NCI-H774 (cell line): ENCODE results near the gene RAB11A.

Experiments used
- DNase-seq: peaks from one replicate; lab custom pipeline; 2025; lab: John Stamatoyannopoulos, UW

Gene RAB11A

DNA sequence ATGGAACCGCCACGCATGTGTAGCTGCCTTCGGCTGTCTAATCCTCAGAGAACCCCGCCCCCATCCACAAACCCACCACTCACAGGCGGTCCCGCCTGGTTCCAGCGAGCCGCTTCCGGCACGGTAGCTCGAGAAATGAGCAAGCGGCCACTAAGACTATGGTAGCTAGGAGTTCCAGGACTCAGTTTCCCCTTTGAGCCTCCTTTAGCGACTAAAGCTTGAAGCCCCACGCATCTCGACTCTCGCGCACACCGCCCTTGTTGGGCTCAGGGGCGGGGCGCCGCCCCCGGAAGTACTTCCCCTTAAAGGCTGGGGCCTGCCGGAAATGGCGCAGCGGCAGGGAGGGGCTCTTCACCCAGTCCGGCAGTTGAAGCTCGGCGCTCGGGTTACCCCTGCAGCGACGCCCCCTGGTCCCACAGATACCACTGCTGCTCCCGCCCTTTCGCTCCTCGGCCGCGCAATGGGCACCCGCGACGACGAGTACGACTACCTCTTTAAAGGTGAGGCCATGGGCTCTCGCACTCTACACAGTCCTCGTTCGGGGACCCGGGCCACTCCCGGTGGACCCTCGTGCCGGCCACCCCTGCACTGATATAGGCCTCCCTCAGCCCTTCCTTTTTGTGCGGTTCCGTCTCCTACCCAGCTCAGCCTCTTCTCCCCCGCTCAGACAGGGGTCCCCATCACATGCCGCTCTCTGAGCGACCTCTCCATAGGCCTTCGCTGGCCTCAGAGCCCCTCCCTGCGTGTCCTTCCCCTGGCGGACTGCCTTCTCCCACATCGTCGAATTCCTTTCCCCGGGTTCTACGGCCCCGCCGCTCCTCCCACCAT is at the start of gene RAB11A:
RAB11A (plus strand) TSS at position 366 of the 828 bp plus-strand sequence; CDS start at position 461, 95 bp downstream.
- DNase-seq, result peak; percentile 93

GRCh38 chr15:65819563-65819960 is 49.7 kb upstream of the RAB11A start:
- DNase-seq, result peak; percentile 37

GRCh38 chr15:65821070-65821469 is 48.2 kb upstream of the RAB11A start:
- DNase-seq, result no peak

DNA sequence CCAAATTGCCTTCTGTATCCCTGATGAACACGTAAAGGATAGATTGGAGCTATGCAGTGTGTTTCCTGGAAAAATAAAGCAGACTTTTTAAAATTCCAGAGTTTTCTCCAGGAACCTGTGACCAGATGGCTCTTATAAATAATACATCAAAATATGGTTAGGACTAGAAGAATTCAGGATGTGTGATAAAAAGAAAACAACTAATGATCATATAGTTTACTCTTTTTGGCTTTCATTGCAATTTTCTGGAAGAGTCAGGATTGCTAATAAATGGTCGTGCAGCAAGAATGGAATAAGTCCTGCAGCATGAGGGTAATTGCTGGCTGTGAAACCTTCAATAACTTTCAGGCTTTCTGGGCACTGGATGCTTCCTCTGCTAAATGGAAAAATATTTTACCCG is 47.0 kb upstream of the RAB11A start:
- no peak for DNase-seq

DNA sequence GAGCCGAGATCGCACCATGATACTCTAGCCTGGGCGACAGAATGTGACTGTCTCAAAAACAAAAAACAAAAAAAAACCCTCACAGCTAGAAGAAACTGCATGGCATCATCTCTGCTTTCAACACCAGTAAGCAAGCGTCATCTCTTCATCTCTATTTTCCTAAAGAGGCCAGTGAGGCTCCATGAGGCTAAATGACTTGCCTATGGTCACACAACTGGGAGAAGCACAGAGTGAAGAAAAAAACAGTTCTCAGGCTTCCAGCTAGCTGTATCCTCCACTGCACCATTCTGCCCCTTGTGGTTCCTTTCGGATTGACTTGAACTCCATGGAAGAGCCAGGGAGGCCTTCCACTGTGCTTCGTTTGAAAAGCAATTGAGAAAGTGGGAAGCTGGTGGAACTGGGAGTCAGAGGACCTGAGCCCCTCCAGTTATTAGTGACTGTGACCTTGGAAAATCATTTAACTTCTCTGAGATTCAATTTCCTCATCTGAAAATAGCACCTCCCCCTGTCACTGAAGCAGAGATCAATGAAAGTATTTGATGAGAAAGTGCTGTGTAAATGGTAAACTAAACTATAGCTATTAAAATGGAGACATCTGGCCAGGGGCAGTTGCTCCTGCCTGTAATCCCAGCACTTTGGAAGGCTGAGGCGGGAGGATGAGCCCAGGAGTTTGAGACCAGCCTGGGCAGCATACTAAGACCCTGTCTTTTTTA is 45.1 kb upstream of the RAB11A start:
- DNase-seq, result peak; percentile 37

- no peak for DNase-seq
These were observed 44.2 kb upstream of the RAB11A start for GRCh38 chr15:65824941-65825544.

GRCh38 chr15:65827065-65827464 is 42.2 kb upstream of the RAB11A start:
- no peak for DNase-seq

GRCh38 chr15:65828585-65828984 is 40.7 kb upstream of the RAB11A start:
- DNase-seq, result no peak

DNA sequence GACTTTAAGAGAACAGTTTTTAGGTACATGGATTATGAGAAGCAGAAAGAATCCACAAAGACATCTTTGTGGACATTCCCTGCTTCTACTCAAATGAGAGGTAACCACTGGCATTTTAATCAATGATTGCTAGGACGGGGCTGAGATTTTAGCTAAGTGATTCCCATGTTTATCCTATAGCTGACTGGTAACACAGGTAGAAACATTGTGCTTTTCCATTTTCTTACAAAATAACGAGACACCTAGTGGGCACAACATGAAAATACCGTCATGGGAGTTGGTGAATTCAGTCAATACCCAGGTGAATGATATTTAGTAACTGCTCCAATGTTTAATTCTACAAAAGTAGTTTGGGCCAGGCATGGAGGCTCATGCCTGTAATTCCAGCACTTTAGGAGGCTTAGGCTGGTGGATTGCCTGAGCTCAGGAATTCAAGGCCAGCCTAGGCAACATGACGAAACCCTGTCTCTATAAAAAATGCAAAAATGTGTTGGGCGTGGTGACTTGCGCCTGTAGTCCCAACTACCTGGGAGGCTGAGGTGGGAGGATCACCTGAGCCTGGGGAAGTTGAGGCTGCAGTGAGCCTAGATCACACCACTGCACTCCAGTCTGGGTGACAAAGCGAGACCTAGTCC is 40.0 kb upstream of the RAB11A start:
- DNase-seq, result peak; percentile 4

GRCh38 chr15:65832549-65833364 is 36.5 kb upstream of the RAB11A start:
- peak; percentile 97 for DNase-seq

- DNase-seq, result peak; percentile 47
These were observed 35.6 kb upstream of the RAB11A start for GRCh38 chr15:65833501-65834205.

- DNase-seq, result no peak
These were observed 34.5 kb upstream of the RAB11A start for GRCh38 chr15:65834603-65835282.

DNA sequence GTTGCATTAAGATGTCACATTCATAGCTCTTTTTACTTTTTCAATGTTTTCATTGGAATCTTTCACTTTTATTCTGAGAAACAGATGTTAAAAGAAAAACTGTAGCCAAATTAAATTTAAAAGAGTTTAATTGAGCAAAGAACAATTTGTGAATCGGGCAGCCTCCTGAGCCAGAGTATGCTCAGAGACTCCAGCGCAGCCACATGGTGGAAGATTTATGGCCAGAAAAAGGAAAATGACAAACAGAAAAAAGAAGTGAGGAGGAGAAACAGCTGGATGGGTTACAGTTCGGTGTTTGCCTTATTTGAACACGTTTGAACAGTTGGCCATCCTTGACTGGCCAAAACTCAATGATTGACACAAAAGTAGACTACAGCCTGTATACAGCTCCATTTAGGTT is 33.8 kb upstream of the RAB11A start:
- DNase-seq, result no peak

- DNase-seq, result peak; percentile 10
These were observed 32.6 kb upstream of the RAB11A start for GRCh38 chr15:65836665-65837064.

DNA sequence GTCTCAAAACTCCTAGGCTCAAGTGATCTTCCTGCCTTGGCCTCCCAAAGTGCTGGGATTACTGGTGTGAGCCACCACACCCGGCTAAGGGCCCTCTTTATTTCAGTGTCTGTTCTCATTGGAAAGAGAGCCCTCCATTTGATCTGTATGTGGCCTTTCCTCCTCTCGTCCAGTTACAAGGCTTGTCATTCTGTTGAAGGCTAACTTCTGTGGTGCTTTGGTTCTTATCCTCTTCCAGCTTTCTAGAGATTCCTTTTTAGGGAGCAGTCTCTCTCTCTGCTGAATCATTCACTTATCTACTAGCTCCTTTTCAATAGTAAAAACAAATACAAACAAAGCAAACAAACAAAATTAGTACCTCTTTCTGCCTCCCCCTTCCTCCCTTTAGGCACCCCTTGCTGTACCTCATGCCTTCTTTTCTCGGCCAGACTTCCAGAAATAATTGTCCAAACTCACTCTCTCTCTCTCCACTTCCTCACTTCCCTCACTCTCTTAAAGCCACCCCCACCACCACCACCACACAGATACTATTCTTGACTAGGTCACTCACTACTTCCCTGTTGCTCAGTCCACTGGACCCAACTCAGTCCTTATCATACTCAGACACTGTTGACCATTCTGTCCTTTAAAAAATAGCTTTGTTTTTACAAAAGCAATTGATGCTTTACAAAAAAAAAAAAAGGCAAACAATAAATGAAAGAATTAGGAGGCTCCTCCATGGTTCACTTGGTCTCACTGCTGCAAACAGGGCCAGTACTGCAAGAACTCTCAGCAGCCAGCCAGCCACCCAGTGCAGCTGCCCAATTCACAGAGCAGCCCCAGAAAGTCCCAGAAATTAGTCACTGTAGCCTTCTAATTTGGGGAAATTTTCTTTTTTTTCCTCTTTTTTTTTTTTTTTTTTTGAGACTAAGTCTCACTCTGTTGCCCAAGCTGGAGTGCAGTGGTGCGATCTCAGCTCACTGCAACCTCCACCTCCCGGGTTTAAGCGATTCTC is 31.7 kb upstream of the RAB11A start:
- no peak for DNase-seq

GRCh38 chr15:65839354-65839901 is 29.9 kb upstream of the RAB11A start:
- DNase-seq, result no peak

DNA sequence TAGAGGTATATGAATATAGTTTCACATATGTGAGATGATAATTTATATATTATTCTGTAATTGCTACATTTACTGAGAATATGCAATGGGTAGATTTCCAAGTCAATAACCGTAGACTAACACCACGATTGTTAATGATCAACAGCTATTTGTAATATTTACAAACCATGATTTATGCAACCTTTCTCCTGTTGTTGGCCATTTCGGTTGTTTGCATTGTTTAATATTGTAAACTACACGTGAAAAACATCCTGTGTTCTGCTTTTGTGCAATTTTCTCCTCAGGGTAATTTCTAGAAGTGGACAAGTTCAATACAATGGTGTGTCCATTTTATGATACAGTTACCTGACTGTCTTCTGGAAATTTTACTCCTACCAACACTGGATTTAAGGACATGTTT is 29.3 kb upstream of the RAB11A start:
- DNase-seq, result no peak

DNA sequence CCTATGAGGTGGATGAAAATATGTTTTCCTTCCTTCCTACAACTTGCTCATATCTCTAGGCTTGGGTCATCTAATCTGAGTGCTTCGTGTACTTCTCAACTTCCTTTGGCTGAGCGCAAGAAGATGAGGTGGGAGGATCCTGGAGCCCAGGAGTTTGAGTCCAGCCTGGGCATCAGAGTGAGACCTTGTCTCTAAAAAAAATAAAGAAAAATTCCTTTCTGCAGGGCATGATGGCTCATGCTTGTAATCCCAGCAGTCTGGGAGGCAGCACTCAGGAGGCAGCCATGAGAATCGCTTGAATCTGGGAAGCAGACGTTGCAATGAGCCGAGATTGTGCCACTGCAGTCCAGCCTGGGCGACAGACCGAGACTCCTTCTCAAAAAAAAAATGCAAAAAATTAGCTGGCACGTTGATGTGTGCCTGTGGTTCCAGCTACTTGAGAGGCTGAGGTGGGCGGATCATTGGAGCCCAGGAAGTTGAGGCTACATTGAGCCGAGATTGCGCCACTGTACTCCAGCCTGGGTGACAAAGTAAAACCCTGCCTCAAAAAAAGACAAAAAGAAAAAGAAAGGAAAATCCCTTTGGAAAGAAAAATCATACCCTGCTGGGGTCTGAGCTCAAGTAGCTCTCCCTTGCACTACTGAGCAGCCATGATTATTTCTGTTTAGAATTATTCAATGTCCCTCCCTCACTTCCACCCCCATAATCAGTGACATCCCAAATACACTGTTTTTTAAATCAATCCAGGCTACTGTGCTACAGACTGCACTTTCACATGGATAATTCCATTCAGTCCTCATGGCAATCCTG is 28.0 kb upstream of the RAB11A start:
- no peak for DNase-seq
